Fibroblast of lung (primary cell): ENCODE measurements around the gene FRMD6. TPM values are rescaled to one million over a fixed set of nuclear protein-coding genes. Genes with fewer than 3 reads are reported as not detected.

Experiments used
- DNase-seq, 2 donors: peaks; one replicate each; pipeline versions ENCODE4 v3.0.0 to v3.0.0-alpha.2; 2010; ENCODE audit warnings: low read depth in 2 of 2
- H2AFZ ChIP-seq: 2 replicates; pipeline ENCODE4 v1.5.1; 2012; ENCODE audit warnings: low read length, control low read depth, inconsistent platforms
- H3K27ac ChIP-seq: 2 replicates; pipeline ENCODE4 v1.5.1; 2011; ENCODE audit warnings: low read length, control low read depth; ENCODE audit not compliant: insufficient read depth
- H3K27me3 ChIP-seq: 2 replicates; pipeline ENCODE4 v1.5.1; 2011; ENCODE audit warnings: mild to moderate bottlenecking, low read length; ENCODE audit not compliant: control insufficient read depth, insufficient read depth
- H3K36me3 ChIP-seq: 2 replicates; pipeline ENCODE4 v1.5.1; 2011; ENCODE audit warnings: low read length; ENCODE audit not compliant: control insufficient read depth, insufficient read depth
- H3K4me1 ChIP-seq: 2 replicates; pipeline ENCODE4 v1.5.1; 2011; ENCODE audit warnings: low read length; ENCODE audit not compliant: control insufficient read depth, insufficient read depth; ENCODE audit errors: extremely low read depth
- H3K4me2 ChIP-seq: 2 replicates; pipeline ENCODE4 v1.5.1; 2011; ENCODE audit warnings: low read length, control low read depth; ENCODE audit not compliant: insufficient read depth; ENCODE audit errors: extremely low read depth
- H3K4me3 ChIP-seq, 4 experiments: fragments of 200-600 bp in 1 of 4; sonication (generic) in 1 of 4; replicated peaks in 1 of 4; 2 replicates each; pipeline ENCODE4 v1.5.1; 2011 to 2016; ENCODE audit warnings: low read length in 4 of 4, low read depth in 3 of 4, mild to moderate bottlenecking in 3 of 4, control low read depth in 2 of 4, inconsistent platforms in 1 of 4, mixed read lengths in 1 of 4; ENCODE audit not compliant: insufficient read depth in 1 of 4; ENCODE audit errors: control extremely low read depth in 1 of 4
- H3K79me2 ChIP-seq: 2 replicates; pipeline ENCODE4 v1.5.1; 2012; ENCODE audit warnings: mild to moderate bottlenecking, low read length, inconsistent platforms; ENCODE audit not compliant: control insufficient read depth, insufficient read depth
- H3K9ac ChIP-seq: 2 replicates; pipeline ENCODE4 v1.5.1; 2011; ENCODE audit warnings: mild to moderate bottlenecking, low read length, control low read depth; ENCODE audit not compliant: insufficient read depth
- H3K9me3 ChIP-seq: 2 replicates; pipeline ENCODE4 v1.5.1; 2012; ENCODE audit warnings: low read depth, low read length; ENCODE audit not compliant: control insufficient read depth, insufficient read depth
- H4K20me1 ChIP-seq: 2 replicates; pipeline ENCODE4 v1.5.1; 2011; ENCODE audit warnings: low read length; ENCODE audit not compliant: control insufficient read depth, insufficient read depth; ENCODE audit errors: extremely low read depth
- CTCF ChIP-seq, 2 donors: IDR thresholded peaks in 1 of 2; conservative IDR thresholded peaks in 1 of 2; 1 replicate in 1 of 2; 2 replicates in 1 of 2; pipeline ENCODE4 v1.5.1; 2011 to 2012; ENCODE audit warnings: low read length in 2 of 2, control low read depth in 1 of 2, inconsistent platforms in 1 of 2, low read depth in 1 of 2, mild to moderate bottlenecking in 1 of 2
- EZH2 ChIP-seq: IDR thresholded peaks from 2 replicates; pipeline ENCODE4 v1.5.1; 2012; ENCODE audit warnings: low read length, control low read depth, mild to moderate bottlenecking; ENCODE audit errors: missing control alignments
- polyA plus RNA-seq, 2 donors: library from polyadenylated mRNA; depleted of rRNA in 1 of 2; stranded (reverse) in 1 of 2; unstranded in 1 of 2; fragments of >200 nt; gene quantifications; 2 replicates each; pipeline ENCODE4 v1.2.1, GENCODE V29; 2011 to 2012; ENCODE audit warnings: missing spikeins in 1 of 2
- total RNA-seq: library from RNA; depleted of rRNA; stranded (reverse); fragments of >200 nt; gene quantifications from 2 replicates; pipeline ENCODE4 v1.2.1, GENCODE V29; 2014

Gene FRMD6
- total and polyA plus RNA-seq, 2 donors (not counting 1 experiment from before 2014, with no cell fraction given), result 200 to 222 TPM

GRCh38 chr14:51733147-51733546 lies 81.4 kb downstream of the FRMD6 start:
- no peak for DNase-seq

GRCh38 chr14:51735851-51736250 lies 84.1 kb downstream of the FRMD6 start:
- DNase-seq, result peak in 1 of 2 donors; percentile 29
- Histone ChIP-seq H3K4me3 (no peak overlapping the region), H3K27ac (no peak overlapping the region), H4K20me1 (no peaks in the 10 kb centered on the region), H3K4me2 (no peak overlapping the region), H3K27me3 (no peaks in the 10 kb centered on the region), H3K9ac (no peak overlapping the region), H3K9me3 (no peaks in the 10 kb centered on the region), H3K36me3 (no peaks in the 10 kb centered on the region), H3K79me2 (no peaks in the 10 kb centered on the region), H2AFZ (no peak overlapping the region), H3K4me1 (no peaks in the 10 kb centered on the region)
- TF ChIP-seq EZH2, result no peak
- no peak for TF ChIP-seq CTCF (conservative IDR thresholded peaks at IDR 0.05 in 1 of 2, IDR thresholded peaks at IDR 0.05 in 1 of 2; ENCODE audit: low read depth in 1 of 2, low read length in 2 of 2)

More at GRCh38 chr14:51733147-51733546, 81.4 kb downstream of the FRMD6 start:
- Histone ChIP-seq H3K9me3 (no peaks in the 10 kb centered on the region), H3K9ac (no peak overlapping the region), H4K20me1 (no peaks in the 10 kb centered on the region), H3K79me2 (no peaks in the 10 kb centered on the region), H3K4me2 (no peak overlapping the region), H3K4me1 (no peaks in the 10 kb centered on the region), H3K27me3 (no peaks in the 10 kb centered on the region), H3K36me3 (peaks cover 3% of the 10 kb centered on the region), H2AFZ (no peak overlapping the region), H3K4me3 (no peak overlapping the region), H3K27ac (no peak overlapping the region)
- TF ChIP-seq EZH2, result no peak
- no peak for TF ChIP-seq CTCF (conservative IDR thresholded peaks at IDR 0.05 in 1 of 2, IDR thresholded peaks at IDR 0.05 in 1 of 2; ENCODE audit: low read depth in 1 of 2, low read length in 2 of 2)

- H3K4me3 ChIP-seq, result no peak overlapping the region
- TF ChIP-seq CTCF (conservative IDR thresholded peaks at IDR 0.05 in 1 of 2, IDR thresholded peaks at IDR 0.05 in 1 of 2; ENCODE audit: low read depth in 1 of 2, low read length in 2 of 2) (no peak), EZH2 (no peak)
- no peaks in the 10 kb centered on the region for H3K36me3 ChIP-seq
- no peaks in the 10 kb centered on the region for H3K9me3 ChIP-seq
- no peaks in the 10 kb centered on the region for H3K79me2 ChIP-seq
- no peak overlapping the region for H3K9ac ChIP-seq
- no peak overlapping the region for H3K27ac ChIP-seq
- no peaks in the 10 kb centered on the region for H3K4me1 ChIP-seq
- no peak for DNase-seq
- no peaks in the 10 kb centered on the region for H4K20me1 ChIP-seq
- no peak overlapping the region for H2AFZ ChIP-seq
- H3K4me2 ChIP-seq, result no peak overlapping the region
- H3K27me3 ChIP-seq, result no peaks in the 10 kb centered on the region
Observed at GRCh38 chr14:51738754-51739153, 87.0 kb downstream of the FRMD6 start.
